ENCODE data around the gene DPYD.

- TF ChIP-seq, protein P1, sequence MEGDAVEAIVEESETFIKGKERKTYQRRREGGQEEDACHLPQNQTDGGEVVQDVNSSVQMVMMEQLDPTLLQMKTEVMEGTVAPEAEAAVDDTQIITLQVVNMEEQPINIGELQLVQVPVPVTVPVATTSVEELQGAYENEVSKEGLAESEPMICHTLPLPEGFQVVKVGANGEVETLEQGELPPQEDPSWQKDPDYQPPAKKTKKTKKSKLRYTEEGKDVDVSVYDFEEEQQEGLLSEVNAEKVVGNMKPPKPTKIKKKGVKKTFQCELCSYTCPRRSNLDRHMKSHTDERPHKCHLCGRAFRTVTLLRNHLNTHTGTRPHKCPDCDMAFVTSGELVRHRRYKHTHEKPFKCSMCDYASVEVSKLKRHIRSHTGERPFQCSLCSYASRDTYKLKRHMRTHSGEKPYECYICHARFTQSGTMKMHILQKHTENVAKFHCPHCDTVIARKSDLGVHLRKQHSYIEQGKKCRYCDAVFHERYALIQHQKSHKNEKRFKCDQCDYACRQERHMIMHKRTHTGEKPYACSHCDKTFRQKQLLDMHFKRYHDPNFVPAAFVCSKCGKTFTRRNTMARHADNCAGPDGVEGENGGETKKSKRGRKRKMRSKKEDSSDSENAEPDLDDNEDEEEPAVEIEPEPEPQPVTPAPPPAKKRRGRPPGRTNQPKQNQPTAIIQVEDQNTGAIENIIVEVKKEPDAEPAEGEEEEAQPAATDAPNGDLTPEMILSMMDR (IDR thresholded peaks at IDR 0.05): no peak
- TF ChIP-seq ZFX (IDR thresholded peaks at IDR 0.05; ENCODE audit: borderline replicate concordance): no peak
Measured at GRCh38 chr1:97533358-97533757, 387.5 kb downstream of the DPYD start.
